ENCODE results near the gene BRI3.

DNA sequence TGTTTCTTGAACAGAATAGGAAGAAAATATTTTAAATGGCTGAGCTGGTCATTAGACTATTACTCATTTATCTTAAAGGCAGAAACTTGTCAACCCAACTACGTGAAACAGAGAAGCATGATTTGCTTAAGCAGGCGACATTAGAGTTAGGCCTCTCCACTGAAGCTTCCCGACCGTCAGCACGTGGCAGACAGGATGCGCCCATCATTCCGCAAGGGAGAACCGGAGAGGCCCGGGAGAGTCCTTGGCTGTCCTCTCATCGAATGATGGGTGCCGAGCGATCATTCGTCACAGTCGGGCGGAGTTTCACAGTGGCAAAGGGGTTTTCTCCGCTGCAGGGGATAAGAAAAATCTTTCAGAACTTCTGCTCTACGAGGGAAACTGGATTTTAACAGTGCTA lies 11.8 kb downstream of the BRI3 start:
- TF ChIP-seq SP2 (IDR thresholded peaks at IDR 0.05; ENCODE audit: low read length) = no peak
- no peak for TF ChIP-seq KDM5A (IDR thresholded peaks at IDR 0.05; ENCODE audit: low read length)
- no peak for TF ChIP-seq KDM1A (IDR thresholded peaks at IDR 0.05; ENCODE audit: borderline replicate concordance, low read length)
- no peak for TF ChIP-seq JUN (IDR thresholded peaks at IDR 0.05; ENCODE audit: low read depth, low read length)
- no peak for TF ChIP-seq POLR2AphosphoS5 (IDR thresholded peaks at IDR 0.05; ENCODE audit: low read depth, low read length)
- no peak for TF ChIP-seq ZNF274 (IDR thresholded peaks at IDR 0.05; ENCODE audit: borderline replicate concordance, extremely low read depth, low read length)
- TF ChIP-seq, protein P1, sequence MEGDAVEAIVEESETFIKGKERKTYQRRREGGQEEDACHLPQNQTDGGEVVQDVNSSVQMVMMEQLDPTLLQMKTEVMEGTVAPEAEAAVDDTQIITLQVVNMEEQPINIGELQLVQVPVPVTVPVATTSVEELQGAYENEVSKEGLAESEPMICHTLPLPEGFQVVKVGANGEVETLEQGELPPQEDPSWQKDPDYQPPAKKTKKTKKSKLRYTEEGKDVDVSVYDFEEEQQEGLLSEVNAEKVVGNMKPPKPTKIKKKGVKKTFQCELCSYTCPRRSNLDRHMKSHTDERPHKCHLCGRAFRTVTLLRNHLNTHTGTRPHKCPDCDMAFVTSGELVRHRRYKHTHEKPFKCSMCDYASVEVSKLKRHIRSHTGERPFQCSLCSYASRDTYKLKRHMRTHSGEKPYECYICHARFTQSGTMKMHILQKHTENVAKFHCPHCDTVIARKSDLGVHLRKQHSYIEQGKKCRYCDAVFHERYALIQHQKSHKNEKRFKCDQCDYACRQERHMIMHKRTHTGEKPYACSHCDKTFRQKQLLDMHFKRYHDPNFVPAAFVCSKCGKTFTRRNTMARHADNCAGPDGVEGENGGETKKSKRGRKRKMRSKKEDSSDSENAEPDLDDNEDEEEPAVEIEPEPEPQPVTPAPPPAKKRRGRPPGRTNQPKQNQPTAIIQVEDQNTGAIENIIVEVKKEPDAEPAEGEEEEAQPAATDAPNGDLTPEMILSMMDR (IDR thresholded peaks at IDR 0.05; ENCODE audit: control extremely low read depth in 1 of 3, insufficient read depth in 1 of 3, low read depth in 1 of 3, low read length in 3 of 3) = no peak
- no peak for TF ChIP-seq PHF8 (conservative IDR thresholded peaks at IDR 0.05; ENCODE audit: low read depth, low read length)
- no peak for TF ChIP-seq JUND (IDR thresholded peaks at IDR 0.05; ENCODE audit: low read length)
- no peak for TF ChIP-seq TCF12 (IDR thresholded peaks at IDR 0.05; ENCODE audit: low read depth, low read length)
- no peak for TF ChIP-seq TEAD4 (IDR thresholded peaks at IDR 0.05; ENCODE audit: low read depth, low read length)
